CD14-positive monocyte (primary cell): ENCODE measurements around the gene RALGAPA1. TPM values are rescaled to one million over a fixed set of nuclear protein-coding genes. Genes with fewer than 3 reads are reported as not detected.
A peak's percentile ranks its signal among the peaks of the same experiment; 100 is the strongest.
"Not testable (repeated sequence)": the region's sequence is repeated elsewhere in the genome, so short reads cannot be mapped to it uniquely, and the experiment has no call there.

Experiments
- DNase-seq, 3 donors: peaks; one replicate each; pipeline ENCODE4 v3.0.0-alpha.2; 2011 to 2022
- H2AFZ ChIP-seq: 2 replicates; pipeline ENCODE4 v1.6.0; 2012; ENCODE audit warnings: mild to moderate bottlenecking, low read depth, low read length, inconsistent platforms; ENCODE audit not compliant: insufficient read depth, poor library complexity, severe bottlenecking
- H3K27ac ChIP-seq, 2 donors: 1 replicate in 1 of 2; 2 replicates in 1 of 2; pipeline ENCODE4 v1.5.1; 2012 to 2013; ENCODE audit warnings: low read length in 2 of 2, control low read depth in 1 of 2, inconsistent platforms in 1 of 2, low read depth in 1 of 2, mild to moderate bottlenecking in 1 of 2
- H3K27me3 ChIP-seq, 2 donors: one replicate each; pipeline versions ENCODE4 v1.6.0 to v1.6.1; 2011 to 2013; ENCODE audit warnings: low read length in 2 of 2; ENCODE audit not compliant: control insufficient read depth in 2 of 2, insufficient read depth in 2 of 2
- H3K36me3 ChIP-seq, 2 donors: replicated peaks in 1 of 2; 1 replicate in 1 of 2; 2 replicates in 1 of 2; pipeline versions ENCODE4 v1.5.1 to v1.6.1; 2012 to 2013; ENCODE audit warnings: low read length in 2 of 2, control low read depth in 1 of 2, inconsistent platforms in 1 of 2, mild to moderate bottlenecking in 1 of 2; ENCODE audit not compliant: insufficient read depth in 2 of 2, control insufficient read depth in 1 of 2
- H3K4me1 ChIP-seq, 2 donors: 1 replicate in 1 of 2; 2 replicates in 1 of 2; pipeline versions ENCODE4 v1.5.1 to v1.6.1; 2012 to 2013; ENCODE audit warnings: low read length in 2 of 2, control low read depth in 1 of 2, inconsistent platforms in 1 of 2, mild to moderate bottlenecking in 1 of 2, moderate library complexity in 1 of 2; ENCODE audit not compliant: insufficient read depth in 2 of 2, control insufficient read depth in 1 of 2
- H3K4me2 ChIP-seq: replicated peaks from 2 replicates; pipeline ENCODE3; 2012; ENCODE audit warnings: low read length, moderate library complexity, mild to moderate bottlenecking; ENCODE audit not compliant: poor library complexity, severe bottlenecking; ENCODE audit errors: extremely low read depth
- H3K4me3 ChIP-seq, 3 experiments: fragments of 200-600 bp in 1 of 3; sonication (generic) in 1 of 3; replicated peaks in 1 of 3; 1 replicate in 2 of 3; 2 replicates in 1 of 3; pipeline ENCODE4 v1.5.1; 2011 to 2013; ENCODE audit warnings: low read length in 3 of 3, mild to moderate bottlenecking in 3 of 3, control low read depth in 2 of 3, low read depth in 2 of 3, inconsistent platforms in 1 of 3, moderate library complexity in 1 of 3
- H3K79me2 ChIP-seq: 2 replicates; pipeline ENCODE4 v1.6.0; 2012; ENCODE audit warnings: mild to moderate bottlenecking, control low read depth, inconsistent platforms, low read length, moderate library complexity; ENCODE audit not compliant: insufficient read depth
- H3K9ac ChIP-seq: 2 replicates; pipeline ENCODE4 v1.6.0; 2017; ENCODE audit warnings: low read length, mild to moderate bottlenecking; ENCODE audit not compliant: insufficient read depth, poor library complexity, severe bottlenecking
- H3K9me3 ChIP-seq, 2 donors: replicated peaks in 1 of 2; 1 replicate in 1 of 2; 2 replicates in 1 of 2; pipeline versions ENCODE4 v1.5.1 to v1.6.1; 2012 to 2013; ENCODE audit warnings: low read length in 2 of 2, control low read depth in 1 of 2; ENCODE audit not compliant: control insufficient read depth in 1 of 2, insufficient read depth in 1 of 2
- H4K20me1 ChIP-seq: 2 replicates; pipeline ENCODE4 v1.6.0; 2012; ENCODE audit warnings: mild to moderate bottlenecking, low read length, control low read depth, moderate library complexity; ENCODE audit not compliant: insufficient read depth
- H3K27ac Mint-ChIP-seq, 7 donors: one replicate each; pipeline ENCODE4 v1.8.0; 2020; ENCODE audit warnings: mild to moderate bottlenecking in 7 of 7, mixed read lengths in 7 of 7, moderate library complexity in 6 of 7, inconsistent platforms in 2 of 7
- H3K27me3 Mint-ChIP-seq, 3 donors: one replicate each; pipeline ENCODE4 v1.8.0; 2021 to 2022; ENCODE audit warnings: low read depth in 3 of 3, mild to moderate bottlenecking in 3 of 3, mixed read lengths in 3 of 3, moderate library complexity in 3 of 3, inconsistent platforms in 1 of 3
- H3K36me3 Mint-ChIP-seq, 2 donors: one replicate each; pipeline ENCODE4 v1.8.0; 2020; ENCODE audit warnings: mixed read lengths in 2 of 2, inconsistent platforms in 1 of 2, mild to moderate bottlenecking in 1 of 2
- H3K4me1 Mint-ChIP-seq: one replicate; pipeline ENCODE4 v1.8.0; 2020; ENCODE audit warnings: mild to moderate bottlenecking, mixed read lengths
- H3K4me3 Mint-ChIP-seq, 2 donors: one replicate each; pipeline ENCODE4 v1.8.0; 2020; ENCODE audit warnings: mild to moderate bottlenecking in 2 of 2, mixed read lengths in 2 of 2, moderate library complexity in 1 of 2
- H3K9me3 Mint-ChIP-seq, 7 donors: one replicate each; pipeline ENCODE4 v1.8.0; 2020 to 2022; ENCODE audit warnings: mixed read lengths in 7 of 7, mild to moderate bottlenecking in 6 of 7, moderate library complexity in 6 of 7, inconsistent platforms in 2 of 7
- CTCF ChIP-seq: fragments of 200-600 bp; IDR thresholded peaks from one replicate; pipeline ENCODE4 v1.8.0; 2022; ENCODE audit warnings: antibody characterized with exemption, mild to moderate bottlenecking
- WGBS: methylation state at CpG from one replicate; pipeline ENCODE4 v1.1.5; 2013; ENCODE audit warnings: missing lambda C conversion rate; ENCODE audit not compliant: insufficient coverage; 5-methylcytosine and 5-hydroxymethylcytosine counted together
- intact Hi-C, 2 donors: fragments of 100-400 bp; cut with micrococcal nuclease; formaldehyde crosslinking; loops; one replicate each; pipeline versions ENCODE4 v1.15.0 to v1.15.1; 2023
- polyA plus RNA-seq, 3 donors: library from polyadenylated mRNA; depleted of rRNA in 1 of 3; unstranded in 2 of 3; stranded (reverse) in 1 of 3; fragments of 300-500 nt in 2 of 3; fragments of >200 nt in 1 of 3; fragmentation: Illumina TruSeq in 2 of 3; gene quantifications; 1 replicate in 2 of 3; 2 replicates in 1 of 3; pipeline ENCODE4 v1.2.3, GENCODE V29; 2012 to 2021

Gene RALGAPA1
- polyA plus RNA-seq, 3 donors = 3.2 to 7.4 (median 4.1) TPM

GRCh38 chr14:35826218-35826951 lies 17.3 kb upstream of the RALGAPA1 start, which contains the start of gene BRMS1L:
Gene BRMS1L, plus strand, starts transcription at chr14:35826338. Its CDS starts 179 bp downstream, at chr14:35826517.
- 0% methylated on average over 70 of the region's 70 CpGs for WGBS

GRCh38 chr14:35825968-35826217 lies 16.8 kb upstream of the RALGAPA1 start:
- peak overlapping the region; percentile 86 to 88 for H3K4me3 Mint-ChIP-seq
- H4K20me1 ChIP-seq = no peaks in the 10 kb centered on the region
- peaks cover 17% of the 10 kb centered on the region for H3K4me1 Mint-ChIP-seq
- H3K4me2 ChIP-seq = peak overlapping the region; percentile 75
- no peak for TF ChIP-seq CTCF
- H3K27me3 ChIP-seq = no peaks in the 10 kb centered on the region
- peak overlapping the region in 6 of 7 donors; percentile 8 to 96 (median 76) for H3K27ac Mint-ChIP-seq
- DNase-seq = no peak
- H3K79me2 ChIP-seq = no peaks in the 10 kb centered on the region
- no peaks in the 10 kb centered on the region for H3K36me3 Mint-ChIP-seq
- peak overlapping the region in 1 of 2 donors; percentile 82 for H3K27ac ChIP-seq
- intact Hi-C loops = no loop called here
- H3K9me3 Mint-ChIP-seq = no peaks in the 10 kb centered on the region
- peak overlapping the region; percentile 52 to 99 (median 94) for H3K4me3 ChIP-seq
- H3K4me1 ChIP-seq = peaks cover 13 to 17% of the 10 kb centered on the region in 2 donors
- H3K9ac ChIP-seq = peak overlapping the region; percentile 92
- WGBS = 0% methylated on average over 4 of the region's 6 CpGs
- peak overlapping the region; percentile 55 for H2AFZ ChIP-seq
- H3K27me3 Mint-ChIP-seq = peaks cover 2 to 5% (median 4%) of the 10 kb centered on the region in 3 donors
- no peaks in the 10 kb centered on the region for H3K36me3 ChIP-seq
- no peaks in the 10 kb centered on the region for H3K9me3 ChIP-seq

More at GRCh38 chr14:35826218-35826951, 17.3 kb upstream of the RALGAPA1 start, which contains the start of gene BRMS1L:
- H3K4me3 ChIP-seq = peak within 1 kb of the TSS; percentile 72 to 99 (median 94)
- H3K27ac Mint-ChIP-seq = peak within 1 kb of the TSS; percentile 84 to 96 (median 93)
- intact Hi-C loops = no loop called here
- peak within 1 kb of the TSS; percentile 86 to 88 for H3K4me3 Mint-ChIP-seq
- no peaks in the 10 kb centered on the region for H3K9me3 ChIP-seq
- peaks cover 13 to 17% of the 10 kb centered on the region in 2 donors for H3K4me1 ChIP-seq
- no peaks in the 10 kb centered on the region for H3K79me2 ChIP-seq
- H3K9ac ChIP-seq = peak within 1 kb of the TSS; percentile 92
- H2AFZ ChIP-seq = peak within 1 kb of the TSS; percentile 91
- peak within 1 kb of the TSS; percentile 82 to 96 for H3K27ac ChIP-seq
- H3K4me2 ChIP-seq = peak within 1 kb of the TSS; percentile 75
- peaks cover 0 to under 1% of the 10 kb centered on the region in 2 donors for H3K36me3 ChIP-seq
- no peaks in the 10 kb centered on the region for H4K20me1 ChIP-seq
- TF ChIP-seq CTCF = no peak
- DNase-seq = peak; percentile 93 to 97 (median 96)
- peaks cover 17% of the 10 kb centered on the region for H3K4me1 Mint-ChIP-seq
- no peaks in the 10 kb centered on the region for H3K9me3 Mint-ChIP-seq
- peaks cover 2% of the 10 kb centered on the region in 2 donors for H3K36me3 Mint-ChIP-seq
- peaks cover 2 to 3% (median 2%) of the 10 kb centered on the region in 3 donors for H3K27me3 Mint-ChIP-seq
- H3K27me3 ChIP-seq = no peaks in the 10 kb centered on the region

- H3K4me2 ChIP-seq = peak overlapping the region; percentile 75
- H3K27ac ChIP-seq, H4K20me1 ChIP-seq, H3K27me3 ChIP-seq, H3K9ac ChIP-seq, intact Hi-C loops, H3K27me3 Mint-ChIP-seq, H3K9me3 ChIP-seq, H3K36me3 Mint-ChIP-seq, H3K36me3 ChIP-seq, H2AFZ ChIP-seq, H3K79me2 ChIP-seq, H3K27ac Mint-ChIP-seq, H3K9me3 Mint-ChIP-seq, DNase-seq, H3K4me3 ChIP-seq: not testable (repeated sequence)
- WGBS = no CpG with 5 or more reads among the region's 55 CpGs
- H3K4me1 Mint-ChIP-seq = peaks cover 17% of the 10 kb centered on the region
- H3K4me1 ChIP-seq = peaks cover 13 to 17% of the 10 kb centered on the region in 2 donors
- peak overlapping the region in 1 of 2 donors; percentile 88 for H3K4me3 Mint-ChIP-seq
These were observed 15.5 kb upstream of the RALGAPA1 start for GRCh38 chr14:35824446-35825165.
